WTC11 (cell line): ENCODE data around the gene CCSER2. TPM values are rescaled to one million over a fixed set of nuclear protein-coding genes. Genes with fewer than 3 reads are reported as not detected.

Experiments
- ATAC-seq: fragments of 200-7000 bp; cut with Tn5 transposase; 2 replicates; pipeline ENCODE4 v1.10.0; 2021; ENCODE audit warnings: mild to moderate bottlenecking, moderate library complexity
- CTCF ChIA-PET: fragments of 300-600 bp; sonication (Branson Sonifier 250); formaldehyde crosslinking; loops from one replicate; lab custom pipeline; 2021; ENCODE audit warnings: antibody characterized with exemption; lab: Charles Lee
- POLR2A ChIA-PET: fragments of 350-600 bp; sonication (Branson Sonifier 250); formaldehyde crosslinking; loops from one replicate; lab custom pipeline; 2021; ENCODE audit warnings: antibody characterized with exemption; lab: Charles Lee
- DNase-seq: peaks from one replicate; pipeline ENCODE4 v3.0.0; 2021; ENCODE audit warnings: low spot score
- H3K27ac Mint-ChIP-seq: 2 replicates; pipeline ENCODE4 v1.8.0; 2021; ENCODE audit warnings: mixed read lengths
- H3K27me3 Mint-ChIP-seq: 2 replicates; pipeline ENCODE4 v1.8.0; 2021; ENCODE audit warnings: low read depth, mild to moderate bottlenecking, moderate library complexity, mixed read lengths
- H3K36me3 Mint-ChIP-seq: 2 replicates; pipeline ENCODE4 v1.8.0; 2021; ENCODE audit warnings: mixed read lengths
- H3K4me1 Mint-ChIP-seq: 2 replicates; pipeline ENCODE4 v1.8.0; 2022; ENCODE audit warnings: mixed read lengths
- H3K4me3 Mint-ChIP-seq: 2 replicates; pipeline ENCODE4 v1.8.0; 2021; ENCODE audit warnings: mild to moderate bottlenecking, moderate library complexity, mixed read lengths
- H3K9me3 Mint-ChIP-seq: 2 replicates; pipeline ENCODE4 v1.8.0; 2021; ENCODE audit warnings: mixed read lengths
- CBFB ChIP-seq: sonication (generic); formaldehyde crosslinking; IDR thresholded peaks from 2 replicates; pipeline ENCODE4 v1.8.1; 2022; ENCODE audit warnings: mild to moderate bottlenecking, low read depth, missing genetic modification reagents
- E2F4 ChIP-seq: sonication (generic); formaldehyde crosslinking; IDR thresholded peaks from 2 replicates; pipeline ENCODE4 v1.8.1; 2022; ENCODE audit warnings: low read depth, mild to moderate bottlenecking, moderate library complexity, missing genetic modification reagents, borderline replicate concordance
- ETV6 ChIP-seq: sonication (generic); formaldehyde crosslinking; IDR thresholded peaks from 2 replicates; pipeline ENCODE4 v1.8.1; 2022; ENCODE audit warnings: mild to moderate bottlenecking, missing genetic modification reagents
- FOXK1 ChIP-seq: sonication (generic); formaldehyde crosslinking; IDR thresholded peaks from 2 replicates; pipeline ENCODE4 v1.8.0; 2022; ENCODE audit warnings: mild to moderate bottlenecking, moderate library complexity, missing genetic modification reagents
- HMGA2 ChIP-seq: fragments of 250-450 bp; sonication (Bioruptor Pico); IDR thresholded peaks from 2 replicates; pipeline ENCODE4 v1.4.0; 2021; ENCODE audit warnings: mild to moderate bottlenecking, moderate library complexity
- JAZF1 ChIP-seq: fragments of 250-450 bp; sonication (Bioruptor Pico); IDR thresholded peaks from 2 replicates; pipeline ENCODE4 v1.9.0; 2021; ENCODE audit warnings: moderate library complexity, mild to moderate bottlenecking, inconsistent platforms
- MLX ChIP-seq: sonication (generic); formaldehyde crosslinking; IDR thresholded peaks from 2 replicates; pipeline ENCODE4 v1.8.1; 2023; ENCODE audit warnings: mild to moderate bottlenecking, missing genetic modification reagents, moderate library complexity
- MYBL2 ChIP-seq: sonication (generic); formaldehyde crosslinking; IDR thresholded peaks from 2 replicates; pipeline ENCODE4 v1.8.1; 2023; ENCODE audit warnings: mild to moderate bottlenecking, moderate library complexity, missing genetic modification reagents
- NR1H2 ChIP-seq: sonication (generic); formaldehyde crosslinking; IDR thresholded peaks from 2 replicates; pipeline ENCODE4 v1.9.0; 2021; ENCODE audit warnings: mild to moderate bottlenecking, moderate library complexity, missing genetic modification reagents
- OVOL2 ChIP-seq: fragments of 250-450 bp; sonication (Bioruptor Pico); IDR thresholded peaks from 2 replicates; pipeline ENCODE4 v1.9.0; 2021; ENCODE audit warnings: mild to moderate bottlenecking, borderline replicate concordance
- RELA ChIP-seq: sonication (generic); formaldehyde crosslinking; IDR thresholded peaks from 2 replicates; pipeline ENCODE4 v1.8.1; 2022; ENCODE audit warnings: missing genetic modification reagents, mild to moderate bottlenecking, borderline replicate concordance
- RORB ChIP-seq: fragments of 250-450 bp; sonication (Bioruptor Pico); IDR thresholded peaks from 2 replicates; pipeline ENCODE4 v1.9.0; 2021; ENCODE audit warnings: mild to moderate bottlenecking
- SMAD4 ChIP-seq: sonication (generic); formaldehyde crosslinking; IDR thresholded peaks from 2 replicates; pipeline ENCODE4 v1.8.0; 2022; ENCODE audit warnings: mild to moderate bottlenecking, missing genetic modification reagents
- ZBTB43 ChIP-seq: sonication (generic); formaldehyde crosslinking; IDR thresholded peaks from 2 replicates; pipeline ENCODE4 v1.8.1; 2023; ENCODE audit warnings: mild to moderate bottlenecking, missing genetic modification reagents
- ZNF121 ChIP-seq: sonication (generic); formaldehyde crosslinking; IDR thresholded peaks from 2 replicates; pipeline ENCODE4 v1.8.0; 2023; ENCODE audit warnings: missing genetic modification reagents
- ZNF671 ChIP-seq: fragments of 250-450 bp; sonication (Bioruptor Pico); IDR thresholded peaks from 2 replicates; pipeline ENCODE4 v1.8.0; 2021; ENCODE audit warnings: mild to moderate bottlenecking
- total RNA-seq: library from RNA; stranded (reverse); gene quantifications from 3 replicates; pipeline ENCODE4 v1.2.3, GENCODE V29; 2021
- TF ChIP-seq, protein P1 (sequence below): sonication (generic); formaldehyde crosslinking; IDR thresholded peaks from 2 replicates; pipeline ENCODE4 v1.8.0; 2023; ENCODE audit warnings: missing genetic modification reagents, mild to moderate bottlenecking, borderline replicate concordance
- TF ChIP-seq, protein P2 (sequence below): sonication (generic); formaldehyde crosslinking; conservative IDR thresholded peaks from 2 replicates; pipeline ENCODE4 v1.8.1; 2022; ENCODE audit warnings: mild to moderate bottlenecking, missing genetic modification reagents
- TF ChIP-seq, protein P3 (sequence below): sonication (generic); formaldehyde crosslinking; IDR thresholded peaks from 2 replicates; pipeline ENCODE4 v1.8.0; 2022; ENCODE audit warnings: mild to moderate bottlenecking, missing genetic modification reagents

Gene CCSER2
- total RNA-seq, 1 experiment from 2014 or later: 30.6 TPM

DNA sequence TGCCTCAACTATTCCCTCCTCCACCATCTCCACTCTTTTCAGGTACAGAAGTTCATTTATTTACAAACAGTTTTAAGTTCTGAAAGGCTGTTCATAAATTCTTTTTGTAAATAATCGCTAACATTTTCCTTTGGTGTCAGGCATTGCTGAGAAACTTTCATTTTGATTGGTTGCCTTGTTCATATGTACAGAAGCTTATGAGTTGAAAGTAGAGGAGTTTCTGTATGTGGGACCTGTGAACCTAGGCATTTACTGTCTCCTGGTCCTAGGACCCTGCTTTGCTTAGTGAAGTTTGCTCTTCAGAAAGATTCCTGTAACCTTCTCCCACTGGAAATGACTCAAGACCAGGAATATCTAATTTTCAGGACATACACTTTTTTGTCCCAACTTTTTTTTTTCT is 30.4 kb downstream of the CCSER2 start:
- Mint-ChIP-seq H3K27ac (no peak overlapping the region), H3K36me3 (no peaks in the 10 kb centered on the region), H3K4me1 (peaks cover 47% of the 10 kb centered on the region), H3K9me3 (no peaks in the 10 kb centered on the region; the same call in 1 of the 2 replicates), H3K4me3 (no peak overlapping the region), H3K27me3 (no peaks in the 10 kb centered on the region)
- DNase-seq (no peak), ATAC-seq (no peak)
- ChIA-PET POLR2A (no interaction called here), CTCF (no interaction called here)
- no peak for TF ChIP-seq ZBTB43 (CRISPR knock-in tag)
- no peak for TF ChIP-seq SMAD4 (CRISPR knock-in tag)
- TF ChIP-seq MLX (CRISPR knock-in tag): no peak
- TF ChIP-seq ETV6: no peak
- no peak for TF ChIP-seq ZNF121
- TF ChIP-seq, protein P1, sequence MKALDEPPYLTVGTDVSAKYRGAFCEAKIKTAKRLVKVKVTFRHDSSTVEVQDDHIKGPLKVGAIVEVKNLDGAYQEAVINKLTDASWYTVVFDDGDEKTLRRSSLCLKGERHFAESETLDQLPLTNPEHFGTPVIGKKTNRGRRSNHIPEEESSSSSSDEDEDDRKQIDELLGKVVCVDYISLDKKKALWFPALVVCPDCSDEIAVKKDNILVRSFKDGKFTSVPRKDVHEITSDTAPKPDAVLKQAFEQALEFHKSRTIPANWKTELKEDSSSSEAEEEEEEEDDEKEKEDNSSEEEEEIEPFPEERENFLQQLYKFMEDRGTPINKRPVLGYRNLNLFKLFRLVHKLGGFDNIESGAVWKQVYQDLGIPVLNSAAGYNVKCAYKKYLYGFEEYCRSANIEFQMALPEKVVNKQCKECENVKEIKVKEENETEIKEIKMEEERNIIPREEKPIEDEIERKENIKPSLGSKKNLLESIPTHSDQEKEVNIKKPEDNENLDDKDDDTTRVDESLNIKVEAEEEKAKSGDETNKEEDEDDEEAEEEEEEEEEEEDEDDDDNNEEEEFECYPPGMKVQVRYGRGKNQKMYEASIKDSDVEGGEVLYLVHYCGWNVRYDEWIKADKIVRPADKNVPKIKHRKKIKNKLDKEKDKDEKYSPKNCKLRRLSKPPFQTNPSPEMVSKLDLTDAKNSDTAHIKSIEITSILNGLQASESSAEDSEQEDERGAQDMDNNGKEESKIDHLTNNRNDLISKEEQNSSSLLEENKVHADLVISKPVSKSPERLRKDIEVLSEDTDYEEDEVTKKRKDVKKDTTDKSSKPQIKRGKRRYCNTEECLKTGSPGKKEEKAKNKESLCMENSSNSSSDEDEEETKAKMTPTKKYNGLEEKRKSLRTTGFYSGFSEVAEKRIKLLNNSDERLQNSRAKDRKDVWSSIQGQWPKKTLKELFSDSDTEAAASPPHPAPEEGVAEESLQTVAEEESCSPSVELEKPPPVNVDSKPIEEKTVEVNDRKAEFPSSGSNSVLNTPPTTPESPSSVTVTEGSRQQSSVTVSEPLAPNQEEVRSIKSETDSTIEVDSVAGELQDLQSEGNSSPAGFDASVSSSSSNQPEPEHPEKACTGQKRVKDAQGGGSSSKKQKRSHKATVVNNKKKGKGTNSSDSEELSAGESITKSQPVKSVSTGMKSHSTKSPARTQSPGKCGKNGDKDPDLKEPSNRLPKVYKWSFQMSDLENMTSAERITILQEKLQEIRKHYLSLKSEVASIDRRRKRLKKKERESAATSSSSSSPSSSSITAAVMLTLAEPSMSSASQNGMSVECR (CRISPR knock-in tag): no peak
- TF ChIP-seq ZNF671 (CRISPR knock-in tag): no peak
- TF ChIP-seq, protein P2, sequence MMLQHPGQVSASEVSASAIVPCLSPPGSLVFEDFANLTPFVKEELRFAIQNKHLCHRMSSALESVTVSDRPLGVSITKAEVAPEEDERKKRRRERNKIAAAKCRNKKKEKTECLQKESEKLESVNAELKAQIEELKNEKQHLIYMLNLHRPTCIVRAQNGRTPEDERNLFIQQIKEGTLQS (CRISPR knock-in tag): no peak

- Mint-ChIP-seq H3K27ac (peak overlapping the region; percentile 87), H3K9me3 (no peaks in the 10 kb centered on the region; the same call in 1 of the 2 replicates), H3K4me3 (no peak overlapping the region), H3K36me3 (no peaks in the 10 kb centered on the region), H3K27me3 (no peaks in the 10 kb centered on the region), H3K4me1 (peaks cover 27% of the 10 kb centered on the region)
- TF ChIP-seq CBFB (CRISPR knock-in tag): no peak
- no peak for TF ChIP-seq RORB (CRISPR knock-in tag)
- no peak for TF ChIP-seq JAZF1
- TF ChIP-seq MLX (CRISPR knock-in tag): no peak
- TF ChIP-seq OVOL2 (CRISPR knock-in tag): no peak
- POLR2A ChIA-PET: no interaction called here
- ATAC-seq (peak; percentile 52; the same call in 1 of the 2 replicates), DNase-seq (no peak)
- CTCF ChIA-PET: interaction anchor here (0.9 to 1.2 kb wide), 3 partner anchors 9 to 176 kb away, joined by 3 to 10 read pairs (median 3); no protein-coding TSS in a partner anchor
Measured at GRCh38 chr10:84360637-84361365, 32.4 kb downstream of the CCSER2 start.

DNA sequence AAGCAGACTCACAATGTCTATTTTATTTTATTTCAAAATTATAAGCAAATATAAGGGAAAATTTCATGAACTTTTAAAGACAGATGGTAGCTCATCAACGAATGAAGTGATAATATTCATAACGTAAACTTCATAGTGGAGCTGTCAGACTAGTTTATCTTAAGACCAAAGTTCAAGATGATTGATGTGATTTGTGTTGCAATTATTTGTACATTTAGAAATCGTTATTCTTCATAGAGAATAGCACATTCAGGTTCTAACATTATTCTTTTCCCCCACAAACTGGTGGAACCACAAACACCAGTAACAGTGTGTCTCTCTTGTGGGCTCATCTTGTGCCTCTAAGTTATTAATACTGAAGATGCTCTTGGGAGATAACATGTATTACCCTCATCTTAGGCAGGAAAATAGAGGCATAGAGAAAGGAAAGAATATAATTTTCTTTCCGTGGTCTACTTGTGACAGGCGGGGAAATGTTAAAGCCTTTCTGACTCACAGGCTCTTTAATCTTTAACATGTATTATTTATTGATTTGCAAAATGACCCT is 37.0 kb downstream of the CCSER2 start:
- peaks cover 25% of the 10 kb centered on the region for H3K4me1 Mint-ChIP-seq
- TF ChIP-seq JAZF1: no peak
- TF ChIP-seq, protein P3, sequence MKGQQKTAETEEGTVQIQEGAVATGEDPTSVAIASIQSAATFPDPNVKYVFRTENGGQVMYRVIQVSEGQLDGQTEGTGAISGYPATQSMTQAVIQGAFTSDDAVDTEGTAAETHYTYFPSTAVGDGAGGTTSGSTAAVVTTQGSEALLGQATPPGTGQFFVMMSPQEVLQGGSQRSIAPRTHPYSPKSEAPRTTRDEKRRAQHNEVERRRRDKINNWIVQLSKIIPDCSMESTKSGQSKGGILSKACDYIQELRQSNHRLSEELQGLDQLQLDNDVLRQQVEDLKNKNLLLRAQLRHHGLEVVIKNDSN (CRISPR knock-in tag): no peak
- no peak for TF ChIP-seq MYBL2 (CRISPR knock-in tag)
- TF ChIP-seq ZBTB43 (CRISPR knock-in tag): no peak
- no peak for TF ChIP-seq NR1H2 (CRISPR knock-in tag)
- TF ChIP-seq HMGA2 (CRISPR knock-in tag): no peak
- TF ChIP-seq E2F4 (CRISPR knock-in tag): no peak
- TF ChIP-seq RELA (CRISPR knock-in tag): no peak
- TF ChIP-seq FOXK1 (CRISPR knock-in tag): no peak
- TF ChIP-seq ETV6: no peak
- H3K36me3 Mint-ChIP-seq: 0 out of 2 replicates have a peak, but pooled peaks cover 4% of the 10 kb centered on the region
- ChIA-PET POLR2A (interaction anchor here (1.4 kb wide), 1 partner anchor 13 kb away, joined by 3 read pairs; no protein-coding TSS in a partner anchor), CTCF (interaction anchor here (1.0 to 1.6 kb wide), 7 partner anchors 13 to 172 kb away, joined by 3 to 10 read pairs (median 7); no protein-coding TSS in a partner anchor)
- no peak for ATAC-seq
- H3K27ac Mint-ChIP-seq: no peak overlapping the region
- H3K4me3 Mint-ChIP-seq: no peak overlapping the region
- no peak for DNase-seq
- H3K9me3 Mint-ChIP-seq: peaks cover 5% of the 10 kb centered on the region
- H3K27me3 Mint-ChIP-seq: no peaks in the 10 kb centered on the region
